SJCRH30 (cell line): Measurements from ENCODE around the gene DNAJC2. TPM values are rescaled to one million over a fixed set of nuclear protein-coding genes. Genes with fewer than 3 reads are reported as not detected.

ENCODE experiments used
- DNase-seq, 2 experiments: peaks; one replicate each; pipeline ENCODE4 v3.0.0-alpha.2; 2015 to 2020
- H3K27ac ChIP-seq: fragments of 250-450 bp; sonication (Bioruptor Pico); 2 replicates; pipeline ENCODE4 v1.5.1; 2020; ENCODE audit warnings: mild to moderate bottlenecking, moderate library complexity
- H3K27me3 ChIP-seq: fragments of 250-450 bp; sonication (Bioruptor Pico); 2 replicates; pipeline ENCODE4 v1.5.1; 2020; ENCODE audit warnings: mild to moderate bottlenecking, moderate library complexity
- H3K36me3 ChIP-seq: fragments of 250-450 bp; sonication (Bioruptor Pico); 2 replicates; pipeline ENCODE4 v1.5.1; 2020; ENCODE audit warnings: mild to moderate bottlenecking, moderate library complexity
- H3K4me1 ChIP-seq: fragments of 250-450 bp; sonication (Bioruptor Pico); 2 replicates; pipeline ENCODE4 v1.5.1; 2020; ENCODE audit warnings: mild to moderate bottlenecking, moderate library complexity
- H3K4me3 ChIP-seq: fragments of 250-450 bp; sonication (Bioruptor Pico); 2 replicates; pipeline ENCODE4 v1.5.1; 2020; ENCODE audit warnings: mild to moderate bottlenecking, moderate library complexity
- H3K9me3 ChIP-seq: fragments of 250-450 bp; sonication (Bioruptor Pico); replicated peaks from 2 replicates; pipeline ENCODE4 v1.5.1; 2020; ENCODE audit warnings: mild to moderate bottlenecking, moderate library complexity
- total RNA-seq: library from RNA; depleted of rRNA; stranded (reverse); fragments of >200 nt; shearing (Covaris generic); gene quantifications from 2 replicates; pipeline ENCODE4 v1.2.3, GENCODE V29; 2014; rRNA removed

The DNAJC2 gene
- total RNA-seq: 48.7 and 55.1 TPM in 2 replicates

DNA sequence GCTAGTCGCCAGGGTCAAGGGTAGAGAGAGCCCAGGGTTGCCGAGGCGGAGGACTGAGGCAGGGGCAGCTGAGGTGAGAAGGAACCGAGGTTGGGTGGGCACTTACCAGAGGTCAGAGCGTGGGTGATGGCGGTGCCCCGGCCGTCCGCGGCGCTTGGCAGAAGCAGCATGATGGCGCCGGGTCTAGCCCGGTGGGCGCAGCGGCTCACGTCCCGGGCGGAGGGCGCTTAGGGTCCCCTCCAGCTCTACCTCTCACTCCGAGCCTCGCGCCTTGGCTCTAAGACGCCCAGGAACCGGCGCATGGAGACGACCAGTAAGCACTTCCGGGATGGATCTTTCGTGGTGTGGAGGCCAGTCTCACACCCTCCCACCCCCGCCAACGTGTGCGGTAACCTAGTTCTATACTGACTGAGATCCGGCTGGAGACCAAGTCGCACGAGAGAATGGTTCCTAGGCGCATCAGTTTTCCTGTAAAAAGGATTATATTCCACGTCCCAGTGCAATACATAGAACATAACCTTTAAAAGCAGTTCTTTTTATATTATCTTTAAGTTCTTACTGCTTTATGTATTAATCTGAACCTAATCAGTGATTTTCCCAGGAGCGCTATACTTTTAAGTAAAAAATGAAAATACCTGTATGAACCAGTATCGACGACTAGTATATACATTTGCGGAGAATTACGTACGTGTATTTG is at the start of gene DNAJC2:
DNAJC2 (minus strand) TSS at position 315 of the 697 bp plus-strand sequence; CDS start at position 170, 145 bp downstream.
- Histone ChIP-seq H3K36me3 (peaks cover 26% of the 10 kb centered on the region), H3K27me3 (no peaks in the 10 kb centered on the region), H3K27ac (peak within 1 kb of the TSS; percentile 70), H3K9me3 (no peaks in the 10 kb centered on the region), H3K4me3 (peak within 1 kb of the TSS; percentile 93), H3K4me1 (peaks cover 5% of the 10 kb centered on the region; the same call in 1 of the 2 replicates)
- DNase-seq: peak; percentile 91 to 95

DNA sequence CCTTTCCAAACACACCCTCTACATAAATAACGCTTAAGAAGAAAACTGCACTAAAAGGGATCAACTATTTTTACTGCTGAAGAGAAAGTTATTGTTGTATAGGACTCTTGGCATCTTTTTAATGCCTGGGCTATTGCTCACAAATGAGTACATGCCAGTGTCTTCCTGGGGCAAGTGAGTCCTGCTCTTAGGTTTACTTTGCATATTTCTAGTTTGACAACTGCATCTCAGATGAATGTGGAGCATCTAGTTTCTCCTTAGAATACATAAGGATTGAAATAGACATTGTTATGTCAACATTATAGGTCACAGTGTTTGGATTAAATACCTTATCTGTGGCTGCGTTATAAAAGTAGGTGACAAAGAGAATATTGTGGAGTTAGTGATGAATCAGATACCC is 47.4 kb upstream of the DNAJC2 start:
- Histone ChIP-seq H3K27ac (no peak overlapping the region), H3K27me3 (peaks cover 4% of the 10 kb centered on the region), H3K4me3 (no peak overlapping the region), H3K9me3 (no peaks in the 10 kb centered on the region), H3K4me1 (no peaks in the 10 kb centered on the region), H3K36me3 (no peaks in the 10 kb centered on the region)
- no peak for DNase-seq

GRCh38 chr7:103391150-103391549 is 46.6 kb upstream of the DNAJC2 start:
- Histone ChIP-seq H3K4me1 (no peaks in the 10 kb centered on the region), H3K27me3 (peaks cover 4% of the 10 kb centered on the region), H3K4me3 (no peak overlapping the region), H3K27ac (no peak overlapping the region), H3K9me3 (no peaks in the 10 kb centered on the region), H3K36me3 (no peaks in the 10 kb centered on the region)
- no peak for DNase-seq

DNA sequence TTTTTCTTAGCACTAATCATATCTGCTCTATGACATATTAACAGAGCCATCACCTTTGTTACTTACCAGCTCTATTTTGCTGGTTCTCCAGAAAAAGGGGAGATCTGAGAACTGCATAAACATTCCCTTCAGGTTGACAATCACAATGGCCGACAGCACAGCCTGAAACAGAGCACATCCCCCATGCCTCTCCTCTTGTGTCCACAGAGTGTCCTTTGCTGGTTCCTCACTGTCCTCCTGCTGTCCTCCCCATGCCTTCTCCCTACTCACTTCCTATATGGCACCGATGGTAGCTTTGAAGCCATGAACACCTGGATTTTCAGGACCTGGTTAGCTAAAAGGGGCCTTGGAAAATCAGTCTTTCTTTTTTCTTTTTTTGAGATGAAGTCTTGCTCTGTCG is 44.7 kb upstream of the DNAJC2 start:
- Histone ChIP-seq H3K36me3 (no peaks in the 10 kb centered on the region), H3K9me3 (no peaks in the 10 kb centered on the region), H3K27me3 (peaks cover 4% of the 10 kb centered on the region), H3K4me1 (no peaks in the 10 kb centered on the region), H3K4me3 (no peak overlapping the region), H3K27ac (no peak overlapping the region)
- DNase-seq: no peak

GRCh38 chr7:103388469-103389140 is 44.0 kb upstream of the DNAJC2 start:
- Histone ChIP-seq H3K4me1 (no peaks in the 10 kb centered on the region), H3K4me3 (no peak overlapping the region), H3K27ac (no peak overlapping the region), H3K36me3 (no peaks in the 10 kb centered on the region), H3K27me3 (peaks cover 4% of the 10 kb centered on the region), H3K9me3 (no peaks in the 10 kb centered on the region)
- DNase-seq: no peak

DNA sequence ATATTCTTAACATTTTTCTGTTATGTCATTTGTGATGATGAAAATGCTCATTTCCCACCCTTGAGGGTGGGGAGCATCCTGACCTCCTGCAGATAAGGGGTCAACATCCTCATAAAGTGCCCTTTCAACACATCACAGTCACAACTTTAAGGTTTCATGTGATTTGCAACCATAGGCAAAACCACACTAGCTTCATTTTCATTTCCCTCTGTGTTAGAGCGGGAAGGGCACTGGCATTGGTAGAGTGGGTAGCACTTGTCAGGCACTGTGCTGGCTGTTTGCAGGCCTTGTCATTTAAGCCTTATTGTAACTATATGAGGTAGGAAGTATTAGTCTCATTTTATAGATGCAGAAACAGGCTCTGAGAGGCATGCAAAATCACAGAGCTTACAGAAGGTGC is 42.7 kb upstream of the DNAJC2 start:
- Histone ChIP-seq H3K27ac (no peak overlapping the region), H3K4me1 (no peaks in the 10 kb centered on the region), H3K9me3 (no peaks in the 10 kb centered on the region), H3K36me3 (no peaks in the 10 kb centered on the region), H3K27me3 (peaks cover 4% of the 10 kb centered on the region), H3K4me3 (no peak overlapping the region)
- DNase-seq: no peak

- Histone ChIP-seq H3K27ac (no peak overlapping the region), H3K4me3 (no peak overlapping the region), H3K27me3 (no peaks in the 10 kb centered on the region), H3K4me1 (no peaks in the 10 kb centered on the region), H3K9me3 (no peaks in the 10 kb centered on the region), H3K36me3 (no peaks in the 10 kb centered on the region)
- DNase-seq: no peak
Measured at GRCh38 chr7:103382032-103382402, 37.5 kb upstream of the DNAJC2 start.

GRCh38 chr7:103381280-103382031 is 36.9 kb upstream of the DNAJC2 start:
- DNase-seq: no peak
- Histone ChIP-seq H3K9me3 (no peaks in the 10 kb centered on the region), H3K36me3 (no peaks in the 10 kb centered on the region), H3K4me1 (no peaks in the 10 kb centered on the region), H3K27me3 (no peaks in the 10 kb centered on the region), H3K27ac (no peak overlapping the region), H3K4me3 (no peak overlapping the region)

DNA sequence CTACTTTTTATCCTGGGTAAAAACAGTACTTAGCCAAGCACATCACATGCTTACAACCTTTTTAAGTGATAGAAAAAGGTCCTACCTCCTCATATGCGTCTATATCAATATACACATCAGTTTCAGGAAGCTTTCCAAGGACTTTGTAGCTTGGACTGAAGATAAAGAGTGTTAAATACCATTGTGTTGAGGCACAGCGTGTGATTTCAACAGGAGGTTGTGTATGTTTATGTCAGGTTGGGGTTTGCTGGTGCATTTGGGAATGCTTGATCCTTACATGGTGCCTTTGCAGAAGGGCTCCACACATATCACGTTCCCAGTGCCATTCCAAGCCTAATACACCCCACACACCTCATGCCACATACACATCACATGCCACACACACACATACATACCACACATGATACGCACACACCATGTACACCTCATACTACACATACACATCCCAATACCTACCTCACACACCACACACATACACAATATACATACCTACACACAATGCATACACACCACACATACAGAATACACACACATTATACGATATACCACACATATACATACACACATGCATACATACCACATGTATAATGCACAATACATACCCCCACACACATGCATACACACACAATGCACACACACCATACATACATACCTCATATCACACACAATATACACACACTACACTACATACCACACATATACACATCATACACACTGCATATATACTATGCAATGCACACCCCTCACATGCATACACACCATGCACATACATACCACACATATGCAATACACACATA is 36.0 kb upstream of the DNAJC2 start:
- Histone ChIP-seq H3K36me3 (no peaks in the 10 kb centered on the region), H3K4me3 (no peak overlapping the region), H3K27ac (no peak overlapping the region), H3K9me3 (no peaks in the 10 kb centered on the region), H3K4me1 (no peaks in the 10 kb centered on the region), H3K27me3 (no peaks in the 10 kb centered on the region)
- DNase-seq: no peak

- H3K27ac ChIP-seq: no peak overlapping the region
- DNase-seq: no peak
- no peaks in the 10 kb centered on the region for H3K36me3 ChIP-seq
- no peaks in the 10 kb centered on the region for H3K9me3 ChIP-seq
- H3K4me3 ChIP-seq: no peak overlapping the region
- H3K27me3 ChIP-seq: no peaks in the 10 kb centered on the region
- no peaks in the 10 kb centered on the region for H3K4me1 ChIP-seq
Measured at GRCh38 chr7:103379270-103379975, 34.9 kb upstream of the DNAJC2 start.

GRCh38 chr7:103373866-103374643 is 29.5 kb upstream of the DNAJC2 start:
- Histone ChIP-seq H3K9me3 (no peaks in the 10 kb centered on the region), H3K27ac (no peak overlapping the region), H3K4me1 (no peaks in the 10 kb centered on the region), H3K36me3 (peaks cover 10% of the 10 kb centered on the region), H3K27me3 (no peaks in the 10 kb centered on the region), H3K4me3 (no peak overlapping the region)
- DNase-seq: peak in 1 of 2 experiments; percentile 6

DNA sequence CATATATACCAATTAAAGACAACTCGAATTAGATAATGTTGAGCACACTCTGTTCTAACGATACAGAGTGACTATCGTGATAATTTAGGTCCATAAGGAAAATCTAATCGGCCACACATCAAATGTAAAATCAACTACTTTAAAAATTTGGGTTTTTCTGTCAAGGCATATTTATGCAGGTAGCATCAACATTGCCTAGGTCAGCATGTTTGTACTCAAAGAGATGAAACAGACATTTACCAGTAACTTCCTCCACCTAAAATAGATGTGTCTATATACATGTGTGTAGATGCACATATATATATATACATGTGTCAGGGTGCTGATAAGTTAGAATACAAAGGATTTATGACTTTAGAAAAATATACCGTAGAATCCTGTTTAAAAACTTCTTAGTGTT is 24.9 kb upstream of the DNAJC2 start:
- H3K4me3 ChIP-seq: no peak overlapping the region
- DNase-seq: no peak
- H3K27me3 ChIP-seq: no peaks in the 10 kb centered on the region
- peaks cover 50% of the 10 kb centered on the region for H3K36me3 ChIP-seq
- no peaks in the 10 kb centered on the region; the same call in 1 of the 2 replicates for H3K9me3 ChIP-seq
- no peak overlapping the region for H3K27ac ChIP-seq
- H3K4me1 ChIP-seq: no peaks in the 10 kb centered on the region

- Histone ChIP-seq H3K27ac (no peak overlapping the region), H3K27me3 (no peaks in the 10 kb centered on the region), H3K4me1 (peaks cover 5% of the 10 kb centered on the region; the same call in 1 of the 2 replicates), H3K9me3 (no peaks in the 10 kb centered on the region), H3K4me3 (no peak overlapping the region), H3K36me3 (peaks cover 15% of the 10 kb centered on the region)
- DNase-seq: no peak
Measured at GRCh38 chr7:103349805-103350204, 5.2 kb upstream of the DNAJC2 start.
